Cerebellar cortex (tissue), 1 donor: Measurements from ENCODE around the gene SCUBE1.

Source experiments
- DNase-seq: peaks from one replicate; pipeline ENCODE4 v3.0.0-alpha.2; 2015; ENCODE audit warnings: low spot score

Gene SCUBE1

GRCh38 chr22:43257549-43257948 is 85.6 kb downstream of the SCUBE1 start:
- no peak for DNase-seq

GRCh38 chr22:43256976-43257545 is 86.1 kb downstream of the SCUBE1 start:
- DNase-seq = no peak

GRCh38 chr22:43256569-43256968 is 86.6 kb downstream of the SCUBE1 start:
- DNase-seq = no peak

GRCh38 chr22:43255299-43255698 is 87.9 kb downstream of the SCUBE1 start:
- DNase-seq = no peak

- DNase-seq = no peak
These were observed 89.3 kb downstream of the SCUBE1 start for GRCh38 chr22:43253839-43254238.

- no peak for DNase-seq
These were observed 90.9 kb downstream of the SCUBE1 start for GRCh38 chr22:43252319-43252718.

GRCh38 chr22:43249789-43250471 is 93.2 kb downstream of the SCUBE1 start:
- no peak for DNase-seq

- DNase-seq = no peak
These were observed 95.5 kb downstream of the SCUBE1 start for GRCh38 chr22:43247546-43248260.

- no peak for DNase-seq
These were observed 97.0 kb downstream of the SCUBE1 start for GRCh38 chr22:43246188-43246587.

GRCh38 chr22:43245717-43246116 is 97.5 kb downstream of the SCUBE1 start:
- DNase-seq = no peak

- no peak for DNase-seq
These were observed 98.2 kb downstream of the SCUBE1 start for GRCh38 chr22:43244803-43245527.

GRCh38 chr22:43244402-43244801 is 98.8 kb downstream of the SCUBE1 start:
- no peak for DNase-seq

- DNase-seq = no peak
These were observed 99.8 kb downstream of the SCUBE1 start for GRCh38 chr22:43243324-43243723.

GRCh38 chr22:43242627-43243026 is 100.5 kb downstream of the SCUBE1 start:
- DNase-seq = no peak

GRCh38 chr22:43241699-43242386 is 101.3 kb downstream of the SCUBE1 start:
- no peak for DNase-seq

- DNase-seq = no peak
These were observed 102.0 kb downstream of the SCUBE1 start for GRCh38 chr22:43241138-43241597.

GRCh38 chr22:43240614-43241013 is 102.6 kb downstream of the SCUBE1 start:
- no peak for DNase-seq

GRCh38 chr22:43239956-43240355 is 103.2 kb downstream of the SCUBE1 start:
- no peak for DNase-seq

- DNase-seq = no peak
These were observed 103.9 kb downstream of the SCUBE1 start for GRCh38 chr22:43239193-43239780.

GRCh38 chr22:43238526-43239006 is 104.6 kb downstream of the SCUBE1 start:
- no peak for DNase-seq

GRCh38 chr22:43237280-43237679 is 105.9 kb downstream of the SCUBE1 start:
- peak; percentile 81 for DNase-seq
